Activated T-helper 1 cell treated with Interleukin-2 at 50 U/mL for 16 hours (primary cell): ENCODE results near the gene ZNF853.
"Not testable (repeated sequence)": the region's sequence is repeated elsewhere in the genome, so short reads cannot be mapped to it uniquely, and the experiment has no call there.

Source experiments
- DNase-seq: peaks from one replicate; pipeline ENCODE4 v3.0.0-alpha.2; 2020; ENCODE audit warnings: low read depth

Gene ZNF853

GRCh38 chr7:6606866-6607583 lies 8.4 kb upstream of the ZNF853 start:
- no peak for DNase-seq

DNA sequence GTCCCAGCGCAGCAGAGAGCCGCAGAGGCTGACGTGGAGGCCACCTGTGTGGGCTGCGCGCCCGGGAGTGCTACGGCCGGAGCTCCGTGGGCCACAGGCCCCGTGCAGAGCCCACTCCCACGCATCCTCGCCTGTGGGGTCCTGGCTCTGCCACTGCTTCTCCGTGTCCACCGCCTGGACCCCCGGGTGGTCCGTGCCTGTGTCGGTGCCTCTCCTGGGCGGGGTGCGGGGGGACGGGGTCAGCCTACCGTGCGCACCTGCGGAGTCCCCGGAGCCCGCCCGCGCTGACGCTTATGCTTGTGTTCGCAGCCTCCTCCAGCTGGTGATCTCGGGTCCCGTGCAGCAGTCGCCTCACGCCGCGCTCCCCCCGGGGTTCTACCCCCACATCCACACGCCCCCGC lies 7.8 kb upstream of the ZNF853 start:
- DNase-seq = no peak

DNA sequence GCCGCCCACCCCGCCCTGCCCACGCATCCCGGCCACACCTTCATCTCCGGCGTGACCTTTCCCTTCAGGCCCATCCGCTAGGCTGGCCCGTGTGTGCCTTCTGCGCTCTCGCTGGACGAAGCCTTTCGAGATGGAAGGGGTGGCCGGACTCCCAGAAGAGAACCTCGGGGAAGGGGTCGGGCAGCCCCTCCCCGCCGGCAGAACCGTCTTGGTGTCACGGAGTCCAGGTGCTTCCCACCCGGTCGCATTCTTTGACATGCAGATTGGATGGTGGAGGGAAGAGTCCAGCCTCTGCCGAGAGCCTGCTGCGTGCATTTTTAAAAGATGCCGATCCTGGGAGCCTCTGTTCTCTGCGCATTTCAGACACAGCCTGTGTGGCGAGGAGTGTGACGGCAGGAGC lies 7.3 kb upstream of the ZNF853 start:
- no peak for DNase-seq

- no peak for DNase-seq
These were observed 6.6 kb upstream of the ZNF853 start for GRCh38 chr7:6608794-6609193.

- no peak for DNase-seq
These were observed 2.6 kb upstream of the ZNF853 start for GRCh38 chr7:6612819-6613218.

- DNase-seq = no peak
These were observed 1.7 kb upstream of the ZNF853 start for GRCh38 chr7:6613706-6614105.

- no peak for DNase-seq
These were observed 529 bp downstream of the ZNF853 start for GRCh38 chr7:6615723-6616555.

DNA sequence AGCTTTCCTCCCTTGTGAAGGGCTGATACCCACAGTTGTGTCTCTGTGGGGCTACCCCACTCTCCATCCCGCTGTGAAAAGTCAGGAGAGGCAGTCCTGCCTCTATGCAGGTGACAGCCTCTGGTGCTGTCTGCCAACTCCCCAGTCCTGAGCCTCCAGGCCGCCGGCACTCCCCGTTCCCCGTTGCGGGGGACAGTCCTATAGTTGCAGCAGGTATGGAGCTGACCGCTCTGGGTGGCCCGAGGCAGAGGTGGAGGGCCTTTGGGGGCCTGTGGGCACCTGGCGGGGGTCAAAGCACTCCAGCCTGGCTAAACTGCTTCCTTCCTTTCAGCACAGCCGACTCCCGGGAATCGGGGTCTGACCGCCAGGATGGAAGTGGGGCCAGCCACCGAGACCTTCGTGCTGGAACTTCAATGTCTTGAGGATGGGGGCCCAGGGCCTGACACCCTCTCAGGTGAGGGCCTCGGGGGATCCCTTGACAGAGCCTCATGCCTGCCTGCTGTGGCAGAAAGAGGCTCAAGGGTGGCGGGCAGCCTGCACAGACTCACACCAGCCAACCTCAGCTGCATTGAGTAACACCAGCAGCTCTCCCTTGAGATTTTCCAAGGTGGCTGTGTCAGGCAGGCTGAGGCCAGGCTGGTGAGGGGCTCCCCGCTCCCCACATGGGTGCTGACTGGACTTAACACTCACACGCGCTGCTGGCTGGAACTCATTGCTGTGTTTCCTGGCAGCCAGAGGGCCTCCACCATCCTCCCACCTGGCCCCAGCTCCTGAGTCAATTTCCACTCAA lies 1.6 kb downstream of the ZNF853 start:
- DNase-seq = no peak

DNA sequence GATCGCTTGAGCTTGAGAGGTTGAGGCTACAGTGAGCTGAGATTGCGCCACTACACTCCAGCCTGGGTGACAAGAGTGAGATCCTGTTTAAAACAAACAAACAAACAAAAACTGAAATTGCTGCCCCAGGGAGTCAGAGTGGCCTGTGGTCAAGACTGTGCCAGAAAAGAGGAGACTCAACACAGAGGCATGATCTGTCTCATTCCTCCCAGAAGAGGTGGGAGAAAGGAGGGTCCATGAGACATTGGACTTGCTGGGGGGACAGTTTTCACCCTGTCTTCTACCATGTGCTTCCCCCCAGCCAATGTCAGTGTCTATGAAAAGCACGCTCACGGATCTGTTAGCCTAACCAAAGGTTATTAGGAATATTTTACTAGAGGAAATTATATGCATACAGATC lies 3.2 kb downstream of the ZNF853 start:
- no peak for DNase-seq

DNA sequence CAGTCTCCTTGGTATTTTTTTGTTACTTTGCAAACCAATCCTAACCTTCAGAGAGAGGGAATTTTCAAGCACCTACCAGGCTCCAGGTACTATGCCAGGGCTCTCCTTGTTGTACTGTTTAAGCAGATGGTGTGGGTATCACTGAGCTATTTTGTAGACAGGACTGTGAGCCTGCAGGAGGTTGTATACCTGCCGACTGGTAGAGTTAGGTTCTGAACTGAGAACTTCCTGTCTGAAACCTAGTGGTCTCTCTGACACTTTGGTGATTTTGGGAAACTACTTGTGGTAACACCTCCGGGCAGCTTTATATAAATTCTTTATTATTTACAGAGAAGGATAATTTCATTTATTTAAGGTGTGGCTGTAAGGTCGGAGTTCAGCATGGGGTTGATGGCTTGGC lies 4.6 kb downstream of the ZNF853 start:
- no peak for DNase-seq

- no peak for DNase-seq
These were observed 6.1 kb downstream of the ZNF853 start for GRCh38 chr7:6621195-6622133.

DNA sequence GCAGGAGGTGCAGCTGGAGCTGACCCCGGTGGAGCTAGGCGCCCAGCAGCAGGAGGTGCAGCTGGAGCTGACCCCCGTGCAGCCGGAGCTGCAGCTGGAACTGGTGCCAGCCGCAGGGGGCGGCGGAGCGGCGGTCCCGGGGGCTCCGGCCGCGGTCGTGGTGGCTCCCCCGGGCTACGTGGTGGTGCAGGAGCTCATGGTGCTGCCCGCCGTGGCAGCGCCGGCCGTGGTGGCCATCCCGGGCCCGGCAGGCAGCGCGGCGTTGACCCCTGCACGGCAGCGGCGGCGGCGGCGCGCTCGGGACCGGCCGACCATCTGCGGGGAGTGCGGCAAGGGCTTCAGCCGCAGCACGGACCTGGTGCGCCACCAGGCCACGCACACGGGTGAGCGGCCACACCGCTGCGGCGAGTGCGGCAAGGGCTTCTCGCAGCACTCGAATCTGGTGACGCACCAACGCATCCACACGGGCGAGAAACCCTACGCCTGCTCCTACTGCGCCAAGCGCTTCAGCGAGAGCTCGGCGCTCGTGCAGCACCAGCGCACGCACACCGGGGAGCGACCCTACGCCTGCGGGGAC lies 6.8 kb downstream of the ZNF853 start:
- no peak for DNase-seq

DNA sequence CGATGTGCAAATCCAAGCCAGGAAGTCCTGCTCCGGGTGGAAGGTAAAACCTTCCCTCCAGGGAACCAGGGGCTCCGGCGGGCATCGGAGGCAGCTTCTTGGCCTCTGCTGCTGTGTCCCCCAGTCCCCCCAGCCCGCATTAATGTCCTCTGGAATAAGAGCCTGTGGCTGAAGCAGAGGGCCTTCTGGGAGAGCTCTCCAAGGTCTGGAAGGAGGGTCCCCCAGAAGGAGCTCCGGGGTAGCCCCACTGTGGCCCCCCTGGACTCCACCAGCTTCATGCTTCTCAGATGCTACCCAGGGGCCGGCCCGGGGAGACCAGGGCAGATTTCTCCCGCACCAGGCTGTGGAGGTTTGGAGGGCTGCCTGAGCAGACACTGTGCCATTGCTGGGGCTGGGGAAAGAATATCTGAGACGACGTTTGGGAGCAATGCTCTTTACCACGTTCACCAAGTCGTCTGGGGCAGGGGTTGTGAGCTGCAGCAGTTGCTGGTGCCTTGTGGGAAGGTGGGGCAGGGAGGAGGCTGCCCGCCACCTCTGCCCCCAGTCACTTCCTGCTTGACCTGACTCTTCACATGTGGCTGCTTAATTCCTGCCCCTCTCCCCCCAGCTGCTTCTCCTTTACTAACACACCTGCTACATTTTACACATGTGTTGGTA lies 8.3 kb downstream of the ZNF853 start:
- no peak for DNase-seq

- no peak for DNase-seq
These were observed 8.8 kb downstream of the ZNF853 start for GRCh38 chr7:6624246-6624611.

DNA sequence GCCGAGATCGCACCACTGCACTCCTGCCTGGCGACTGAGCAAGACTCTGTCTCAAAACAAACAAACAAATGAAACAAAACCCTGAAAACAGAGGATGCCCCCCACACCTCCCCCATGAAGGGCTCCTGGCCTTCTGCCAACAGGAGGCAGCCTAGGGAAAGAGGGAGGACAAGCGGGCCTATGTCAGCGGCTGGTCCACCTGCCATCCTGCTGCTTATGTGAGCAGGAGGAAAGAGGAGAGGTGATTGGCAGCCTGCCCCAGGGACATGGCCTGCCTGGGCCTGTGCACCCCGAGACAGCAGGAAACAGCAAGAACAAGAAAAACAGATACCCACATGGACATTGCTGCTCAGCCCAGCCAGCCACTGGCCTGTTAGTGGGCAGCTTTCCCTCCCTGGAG lies 12.6 kb downstream of the ZNF853 start:
- no peak for DNase-seq

DNA sequence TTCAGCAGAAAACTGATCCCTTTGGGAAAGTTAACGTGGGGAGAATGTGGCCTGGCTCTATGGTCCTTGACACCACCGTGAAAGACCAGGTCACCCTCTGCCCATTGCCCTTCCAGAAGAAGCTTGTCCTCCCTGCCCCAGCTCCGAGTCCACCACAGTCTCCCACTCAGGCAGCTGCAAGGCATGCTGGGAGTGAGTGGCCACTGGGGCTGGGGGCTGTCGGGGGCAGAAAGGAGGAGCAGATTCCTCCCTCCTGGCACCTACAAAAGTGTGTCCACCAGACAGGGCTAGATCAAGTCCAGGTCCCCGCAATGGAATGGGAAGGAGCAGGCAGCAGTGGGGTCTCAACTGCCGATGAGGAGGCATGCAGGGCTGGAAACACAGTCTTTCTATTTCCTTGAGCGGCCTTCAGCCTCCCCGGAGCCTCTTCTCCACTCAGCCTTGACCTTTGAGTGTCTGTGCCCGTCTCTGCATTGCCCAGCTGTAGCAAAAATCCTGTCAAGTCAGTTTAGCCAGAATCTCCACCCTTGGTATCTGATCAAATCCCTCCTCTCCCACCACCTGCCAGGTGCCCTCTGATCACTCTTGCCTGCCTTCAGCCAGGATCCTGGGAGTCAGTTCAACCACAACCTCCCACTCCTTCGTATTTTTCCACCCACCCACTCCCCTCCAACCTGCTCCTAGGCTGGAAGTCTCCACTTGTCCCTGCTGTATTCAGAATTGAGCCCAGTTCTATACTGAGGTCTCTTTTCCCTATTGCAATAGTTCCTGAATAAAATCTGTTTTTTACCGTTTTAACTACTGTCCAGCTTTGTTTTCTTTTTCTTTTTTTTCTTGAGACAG lies 14.8 kb downstream of the ZNF853 start:
- no peak for DNase-seq

DNA sequence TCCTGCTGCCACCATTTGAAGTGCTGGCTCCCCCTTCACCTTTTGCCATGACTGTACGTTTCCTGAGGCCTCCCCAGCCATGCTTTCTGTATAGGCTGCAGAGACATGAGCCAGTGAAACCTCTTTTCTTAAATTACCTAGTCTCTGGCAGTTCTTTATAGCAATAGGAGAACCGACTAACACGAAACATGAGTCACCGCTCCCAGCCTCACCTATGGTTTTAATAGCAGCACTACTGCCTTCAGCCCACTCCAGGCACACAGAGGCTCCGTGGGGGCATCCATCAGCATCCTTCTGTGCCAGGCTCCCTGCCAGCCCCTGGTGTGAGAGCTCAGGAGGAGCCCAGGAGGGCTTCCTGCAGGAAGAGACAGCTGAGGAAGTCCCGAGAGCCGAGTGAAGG lies 16.2 kb downstream of the ZNF853 start:
- no peak for DNase-seq

DNA sequence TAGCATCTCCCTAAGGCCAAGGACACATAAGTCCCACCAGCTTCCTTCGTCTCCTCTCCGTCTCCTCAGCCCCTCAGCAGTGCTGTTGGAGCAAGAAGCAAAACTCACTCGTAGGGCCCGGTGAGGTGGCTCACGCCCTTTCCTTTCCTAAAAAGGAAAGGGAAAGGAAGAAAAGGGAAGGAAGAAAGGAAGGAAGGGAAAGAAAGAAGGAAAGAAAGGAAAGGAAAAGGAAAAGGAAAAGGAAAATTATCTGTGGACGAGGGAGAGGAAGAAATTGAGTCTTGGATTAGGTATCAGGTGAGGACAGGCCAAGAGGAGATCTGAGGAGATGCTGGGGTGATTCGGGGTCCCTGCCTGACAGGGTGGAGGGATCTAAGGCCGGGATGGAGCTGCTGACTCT lies 18.6 kb downstream of the ZNF853 start:
- no peak for DNase-seq

GRCh38 chr7:6634971-6635370 lies 19.6 kb downstream of the ZNF853 start:
- DNase-seq = not testable (repeated sequence)
